B cell (primary cell): ENCODE results near the gene TSPAN18. TPM values are rescaled to one million over a fixed set of nuclear protein-coding genes. Genes with fewer than 3 reads are reported as not detected.

Source experiments
- ATAC-seq: fragments of 200-7000 bp; cut with Tn5 transposase; one replicate; pipeline ENCODE4 v1.10.0; 2021; ENCODE audit warnings: low read depth, mild to moderate bottlenecking, moderate number of reproducible peaks, moderate library complexity
- CTCF ChIA-PET: fragments of 350-600 bp; sonication (Branson Sonifier 250); formaldehyde crosslinking; loops from one replicate; lab custom pipeline; 2021; ENCODE audit warnings: antibody characterized with exemption, inconsistent platforms; lab: Charles Lee
- POLR2A ChIA-PET: fragments of 350-600 bp; sonication (Branson Sonifier 250); formaldehyde crosslinking; loops from one replicate; lab custom pipeline; 2021; ENCODE audit warnings: antibody characterized with exemption; lab: Charles Lee
- DNase-seq: peaks from one replicate; pipeline ENCODE4 v3.0.0; 2013
- H2AFZ ChIP-seq: 2 replicates; pipeline ENCODE4 v1.6.1; 2012; ENCODE audit warnings: mild to moderate bottlenecking, low read depth, low read length; ENCODE audit not compliant: insufficient read depth, poor library complexity, severe bottlenecking
- H3K27ac ChIP-seq, 2 donors: 1 replicate in 1 of 2; 2 replicates in 1 of 2; pipeline ENCODE4 v1.5.1; 2012 to 2013; ENCODE audit warnings: low read length in 2 of 2, mild to moderate bottlenecking in 2 of 2, moderate library complexity in 1 of 2
- H3K27me3 ChIP-seq, 4 experiments: fragments of 200-600 bp in 1 of 4; sonication (generic) in 1 of 4; replicated peaks in 1 of 4; 1 replicate in 2 of 4; 2 replicates in 2 of 4; pipeline versions ENCODE4 v1.6.1 to v1.7.0; 2013 to 2016; ENCODE audit warnings: low read length in 3 of 4, mild to moderate bottlenecking in 2 of 4, mixed read lengths in 1 of 4, moderate library complexity in 1 of 4; ENCODE audit not compliant: insufficient read depth in 4 of 4, control insufficient read depth in 3 of 4; ENCODE audit errors: control extremely low read depth in 1 of 4
- H3K36me3 ChIP-seq, 2 experiments: replicated peaks in 1 of 2; 1 replicate in 1 of 2; 2 replicates in 1 of 2; pipeline versions ENCODE4 v1.6.1 to v1.7.1; 2013; ENCODE audit warnings: low read length in 1 of 2; ENCODE audit not compliant: insufficient read depth in 2 of 2, control insufficient read depth in 1 of 2; ENCODE audit errors: control extremely low read depth in 1 of 2, extremely low read depth in 1 of 2
- H3K4me1 ChIP-seq, 2 donors: fragments of 200-600 bp in 1 of 2; sonication (generic) in 1 of 2; 1 replicate in 1 of 2; 2 replicates in 1 of 2; pipeline versions ENCODE4 v1.5.1 to v1.6.1; 2013 to 2017; ENCODE audit warnings: low read length in 2 of 2; ENCODE audit not compliant: control insufficient read depth in 2 of 2, insufficient read depth in 2 of 2
- H3K4me2 ChIP-seq: replicated peaks from 2 replicates; pipeline ENCODE3; 2012; ENCODE audit warnings: mild to moderate bottlenecking, low read depth, low read length; ENCODE audit not compliant: poor library complexity, severe bottlenecking
- H3K4me3 ChIP-seq, 5 experiments: fragments of 200-600 bp in 1 of 5; sonication (generic) in 1 of 5; 1 replicate in 3 of 5; 2 replicates in 2 of 5; pipeline versions ENCODE4 v1.5.1 to v1.7.0; 2011 to 2016; ENCODE audit warnings: low read length in 4 of 5, mild to moderate bottlenecking in 4 of 5, low read depth in 2 of 5, control low read depth in 1 of 5, moderate library complexity in 1 of 5; ENCODE audit not compliant: insufficient read depth in 1 of 5; ENCODE audit errors: control extremely low read depth in 1 of 5, extremely low read depth in 1 of 5
- H3K79me2 ChIP-seq: fragments of 200-600 bp; sonication (generic); one replicate; pipeline ENCODE4 v1.6.0; 2016; ENCODE audit warnings: low read length; ENCODE audit not compliant: control insufficient read depth, insufficient read depth
- H3K9ac ChIP-seq: fragments of 200-600 bp; sonication (generic); 2 replicates; pipeline ENCODE4 v1.6.1; 2017; ENCODE audit warnings: mild to moderate bottlenecking, low read length, moderate library complexity
- H3K9me3 ChIP-seq, 3 donors: one replicate each; pipeline versions ENCODE4 v1.6.1 to v1.7.1; 2013; ENCODE audit warnings: low read length in 2 of 3; ENCODE audit not compliant: control insufficient read depth in 2 of 3, insufficient read depth in 1 of 3; ENCODE audit errors: control extremely low read depth in 1 of 3
- H4K20me1 ChIP-seq: 2 replicates; pipeline ENCODE4 v1.6.0; 2012; ENCODE audit warnings: mild to moderate bottlenecking, low read length; ENCODE audit not compliant: insufficient read depth, control insufficient read depth, poor library complexity, severe bottlenecking
- H3K27ac Mint-ChIP-seq: one replicate; pipeline ENCODE4 v1.8.0; 2021; ENCODE audit warnings: mixed read lengths
- H3K27me3 Mint-ChIP-seq: one replicate; pipeline ENCODE4 v1.8.0; 2021; ENCODE audit warnings: mixed read lengths
- H3K4me1 Mint-ChIP-seq: one replicate; pipeline ENCODE4 v1.8.0; 2021; ENCODE audit warnings: mixed read lengths
- H3K4me3 Mint-ChIP-seq: one replicate; pipeline ENCODE4 v1.8.0; 2021; ENCODE audit warnings: mixed read lengths
- H3K9me3 Mint-ChIP-seq: one replicate; pipeline ENCODE4 v1.8.0; 2022; ENCODE audit warnings: mixed read lengths; ENCODE audit not compliant: insufficient read depth
- EZH2 ChIP-seq: IDR thresholded peaks from 2 replicates; pipeline ENCODE4 v1.6.1; 2012; ENCODE audit warnings: borderline replicate concordance, low read depth, mild to moderate bottlenecking, moderate library complexity, low read length; ENCODE audit not compliant: insufficient read depth, poor library complexity, severe bottlenecking
- WGBS: methylation state at CpG from one replicate; pipeline ENCODE4 v1.1.5; 2013; ENCODE audit warnings: missing lambda C conversion rate; ENCODE audit not compliant: insufficient coverage; 5-methylcytosine and 5-hydroxymethylcytosine counted together
- intact Hi-C: fragments of 100-400 bp; cut with micrococcal nuclease; formaldehyde crosslinking; loops from one replicate; pipeline ENCODE4 v1.10.0; 2022
- polyA plus RNA-seq: library from polyadenylated mRNA; depleted of rRNA; stranded (reverse); fragments of >200 nt; gene quantifications from 2 replicates; pipeline ENCODE4 v1.2.3, GENCODE V29; 2012
- total RNA-seq, 2 donors: library from RNA; stranded (reverse); fragments of 120-200 nt in 1 of 2; gene quantifications; 1 replicate in 1 of 2; 2 replicates in 1 of 2; pipeline versions ENCODE4 v1.2.3 to v1.2.4, GENCODE V29; 2013 to 2022
- TF ChIP-seq, protein P1 (sequence below): fragments of 200-600 bp; IDR thresholded peaks from one replicate; pipeline ENCODE4 v1.8.0; 2022; ENCODE audit warnings: antibody characterized with exemption, mild to moderate bottlenecking

Gene TSPAN18
- total and polyA plus RNA-seq, 2 donors (not counting 1 experiment from before 2014, with no cell fraction given) = 0.75 to 2.0 TPM

- Histone ChIP-seq H4K20me1 (peaks cover 37% of the 10 kb centered on the region), H3K4me2 (peak overlapping the region; percentile 88), H3K27ac (no peak overlapping the region), H3K36me3 (peaks cover 0 to 27% of the 10 kb centered on the region in 2 experiments), H3K4me3 (no peak overlapping the region), H2AFZ (no peak overlapping the region), H3K79me2 (peaks cover 64% of the 10 kb centered on the region), H3K9ac (no peak overlapping the region), H3K4me1 (peaks cover 57 to 78% of the 10 kb centered on the region in 2 donors), H3K27me3 (no peaks in the 10 kb centered on the region), H3K9me3 (no peaks in the 10 kb centered on the region)
- 96% methylated on average over 7 of the region's 9 CpGs for WGBS
- TF ChIP-seq, protein P1, sequence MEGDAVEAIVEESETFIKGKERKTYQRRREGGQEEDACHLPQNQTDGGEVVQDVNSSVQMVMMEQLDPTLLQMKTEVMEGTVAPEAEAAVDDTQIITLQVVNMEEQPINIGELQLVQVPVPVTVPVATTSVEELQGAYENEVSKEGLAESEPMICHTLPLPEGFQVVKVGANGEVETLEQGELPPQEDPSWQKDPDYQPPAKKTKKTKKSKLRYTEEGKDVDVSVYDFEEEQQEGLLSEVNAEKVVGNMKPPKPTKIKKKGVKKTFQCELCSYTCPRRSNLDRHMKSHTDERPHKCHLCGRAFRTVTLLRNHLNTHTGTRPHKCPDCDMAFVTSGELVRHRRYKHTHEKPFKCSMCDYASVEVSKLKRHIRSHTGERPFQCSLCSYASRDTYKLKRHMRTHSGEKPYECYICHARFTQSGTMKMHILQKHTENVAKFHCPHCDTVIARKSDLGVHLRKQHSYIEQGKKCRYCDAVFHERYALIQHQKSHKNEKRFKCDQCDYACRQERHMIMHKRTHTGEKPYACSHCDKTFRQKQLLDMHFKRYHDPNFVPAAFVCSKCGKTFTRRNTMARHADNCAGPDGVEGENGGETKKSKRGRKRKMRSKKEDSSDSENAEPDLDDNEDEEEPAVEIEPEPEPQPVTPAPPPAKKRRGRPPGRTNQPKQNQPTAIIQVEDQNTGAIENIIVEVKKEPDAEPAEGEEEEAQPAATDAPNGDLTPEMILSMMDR = no peak
- TF ChIP-seq EZH2 = no peak
- Mint-ChIP-seq H3K9me3 (no peaks in the 10 kb centered on the region), H3K4me3 (no peak overlapping the region), H3K4me1 (peaks cover 72% of the 10 kb centered on the region), H3K27me3 (no peaks in the 10 kb centered on the region), H3K27ac (peak overlapping the region; percentile 56)
- ATAC-seq (no peak), DNase-seq (no peak)
- POLR2A ChIA-PET = no interaction called here
- CTCF ChIA-PET = interaction anchor here (1.3 to 17.1 kb wide), 8 partner anchors 9 to 161 kb away, joined by 4 to 1701 read pairs (median 8); partner anchors contain the start of gene TP53I11
- intact Hi-C loops = loop anchor here (10.0 kb wide), 2 partner anchors 336 to 376 kb away; partner anchors contain the start of gene CD82
Observed at GRCh38 chr11:44940835-44941234, 214.1 kb downstream of the TSPAN18 start.

DNA sequence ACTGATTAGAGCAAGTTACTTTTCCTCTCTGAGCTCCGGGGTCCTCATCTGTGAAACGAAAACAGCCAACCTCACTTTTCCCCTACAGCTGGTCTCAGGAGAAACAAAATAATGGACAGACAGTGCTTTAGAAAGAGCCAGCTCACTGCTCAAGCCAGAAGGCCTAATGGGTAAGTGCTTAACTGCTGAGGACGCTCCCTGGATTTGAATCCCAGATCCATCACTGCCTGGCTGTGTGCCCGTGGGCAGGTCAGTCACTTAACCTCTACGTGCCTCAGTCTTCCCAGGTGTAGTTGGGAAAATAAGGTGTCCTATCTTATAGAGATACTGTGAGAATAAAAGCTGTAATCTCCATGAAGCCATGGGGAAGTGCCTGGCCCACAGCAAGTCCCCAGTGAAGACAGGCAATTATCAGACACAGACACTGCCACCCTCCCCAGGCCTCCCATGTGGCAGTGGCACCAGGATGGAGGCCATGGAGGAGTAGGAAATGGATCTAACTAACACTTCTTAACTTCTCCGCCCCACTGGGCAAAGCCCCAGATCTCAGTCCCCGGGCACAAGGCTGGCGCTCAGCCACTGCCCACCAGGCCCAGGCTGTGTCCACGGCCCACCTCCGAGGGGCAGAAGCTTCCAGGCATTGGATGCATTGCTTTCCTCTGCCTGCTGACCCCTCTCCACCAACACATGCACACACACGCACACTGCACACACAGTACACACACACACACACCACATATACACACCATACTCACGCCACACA is 214.7 kb downstream of the TSPAN18 start:
- H3K4me1 ChIP-seq = peaks cover 57 to 80% of the 10 kb centered on the region in 2 donors
- POLR2A ChIA-PET = interaction anchor here (0.8 kb wide), 1 partner anchor 161 kb away, joined by 3 read pairs; no protein-coding TSS in a partner anchor
- ATAC-seq (no peak), DNase-seq (no peak)
- intact Hi-C loops = loop anchor here (2.0 to 10.0 kb wide), 3 partner anchors 205 to 377 kb away; partner anchors contain the start of genes CD82 and PRDM11
- no peak overlapping the region for H2AFZ ChIP-seq
- Mint-ChIP-seq H3K27me3 (no peaks in the 10 kb centered on the region), H3K27ac (peak overlapping the region; percentile 56), H3K4me1 (peaks cover 76% of the 10 kb centered on the region), H3K9me3 (no peaks in the 10 kb centered on the region), H3K4me3 (peak overlapping the region; percentile 90)
- H3K4me2 ChIP-seq = peak overlapping the region; percentile 88
- TF ChIP-seq EZH2 = no peak
- CTCF ChIA-PET = interaction anchor here (1.3 to 17.1 kb wide), 8 partner anchors 9 to 160 kb away, joined by 4 to 1701 read pairs (median 8); partner anchors contain the start of gene TP53I11
- peaks cover 0 to 28% of the 10 kb centered on the region in 2 experiments for H3K36me3 ChIP-seq
- H3K27me3 ChIP-seq = no peaks in the 10 kb centered on the region
- peaks cover 32% of the 10 kb centered on the region for H4K20me1 ChIP-seq
- H3K4me3 ChIP-seq = no peak overlapping the region
- H3K27ac ChIP-seq = no peak overlapping the region
- H3K9ac ChIP-seq = no peak overlapping the region
- no peaks in the 10 kb centered on the region for H3K9me3 ChIP-seq
- peaks cover 64% of the 10 kb centered on the region for H3K79me2 ChIP-seq
- WGBS = 78% methylated on average over 9 of the region's 12 CpGs
